ENCODE data around the gene HOXB2. TPM values are rescaled to one million over a fixed set of nuclear protein-coding genes. Genes with fewer than 3 reads are reported as not detected.
A peak's percentile ranks its signal among the peaks of the same experiment; 100 is the strongest.

The HOXB2 gene
- total and polyA plus RNA-seq, 9 of the 15 experiments (the other 6 are each of a cell fraction or from before 2014, with no cell fraction given) = 2.1 to 97.7 (median 21.2) TPM

GRCh38 chr17:48500435-48501426 lies 44.2 kb downstream of the HOXB2 start (continued):
- TF ChIP-seq GATAD2A (IDR thresholded peaks at IDR 0.05) (0 out of 2 replicates have a peak, but pooled peaks have one; percentile 36), MCM3 (IDR thresholded peaks at IDR 0.05) (no peak), ZBTB2 (IDR thresholded peaks at IDR 0.05) (no peak), CXXC5 (CRISPR knock-in tag; IDR thresholded peaks at IDR 0.05) (peak; percentile 79), PHF8 (IDR thresholded peaks at IDR 0.05; ENCODE audit: borderline replicate concordance, low read length) (no peak), CHD2 (IDR thresholded peaks at IDR 0.05; ENCODE audit: low read depth, low read length) (no peak), MITF (IDR thresholded peaks at IDR 0.05) (no peak), RFX1 (IDR thresholded peaks at IDR 0.05) (no peak), RBFOX2 (IDR thresholded peaks at IDR 0.05; ENCODE audit: low read depth, low read length) (no peak), ZBTB1 (CRISPR knock-in tag; IDR thresholded peaks at IDR 0.05; ENCODE audit: borderline replicate concordance, low read depth) (no peak), GABPA (tag; conservative IDR thresholded peaks at IDR 0.05; ENCODE audit: low read depth) (no peak), RB1 (IDR thresholded peaks at IDR 0.05; ENCODE audit: low read depth) (peak; percentile 34; the same call in 1 of the 2 replicates), USF2 (CRISPR knock-in tag; IDR thresholded peaks at IDR 0.05) (no peak), KDM2B (CRISPR knock-in tag; IDR thresholded peaks at IDR 0.05) (no peak), HSF4 (CRISPR knock-in tag; IDR thresholded peaks at IDR 0.05; ENCODE audit: borderline replicate concordance) (no peak), ELF4 (CRISPR knock-in tag; IDR thresholded peaks at IDR 0.05) (no peak), TAF9B (IDR thresholded peaks at IDR 0.05; ENCODE audit: partially characterized antibody) (no peak), ZNF583 (CRISPR knock-in tag; IDR thresholded peaks at IDR 0.05) (no peak)
- TF ChIP-seq, protein P1, sequence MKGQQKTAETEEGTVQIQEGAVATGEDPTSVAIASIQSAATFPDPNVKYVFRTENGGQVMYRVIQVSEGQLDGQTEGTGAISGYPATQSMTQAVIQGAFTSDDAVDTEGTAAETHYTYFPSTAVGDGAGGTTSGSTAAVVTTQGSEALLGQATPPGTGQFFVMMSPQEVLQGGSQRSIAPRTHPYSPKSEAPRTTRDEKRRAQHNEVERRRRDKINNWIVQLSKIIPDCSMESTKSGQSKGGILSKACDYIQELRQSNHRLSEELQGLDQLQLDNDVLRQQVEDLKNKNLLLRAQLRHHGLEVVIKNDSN (CRISPR knock-in tag; IDR thresholded peaks at IDR 0.05) = no peak
- TF ChIP-seq, protein P2, sequence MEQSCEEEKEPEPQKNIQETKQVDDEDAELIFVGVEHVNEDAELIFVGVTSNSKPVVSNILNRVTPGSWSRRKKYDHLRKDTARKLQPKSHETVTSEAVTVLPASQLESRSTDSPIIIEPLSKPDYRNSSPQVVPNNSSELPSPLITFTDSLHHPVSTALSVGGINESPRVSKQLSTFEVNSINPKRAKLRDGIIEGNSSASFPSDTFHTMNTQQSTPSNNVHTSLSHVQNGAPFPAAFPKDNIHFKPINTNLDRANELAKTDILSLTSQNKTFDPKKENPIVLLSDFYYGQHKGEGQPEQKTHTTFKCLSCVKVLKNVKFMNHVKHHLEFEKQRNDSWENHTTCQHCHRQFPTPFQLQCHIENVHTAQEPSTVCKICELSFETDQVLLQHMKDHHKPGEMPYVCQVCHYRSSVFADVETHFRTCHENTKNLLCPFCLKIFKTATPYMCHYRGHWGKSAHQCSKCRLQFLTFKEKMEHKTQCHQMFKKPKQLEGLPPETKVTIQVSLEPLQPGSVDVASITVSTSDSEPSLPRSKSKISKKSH (CRISPR knock-in tag; IDR thresholded peaks at IDR 0.05) = no peak
